ENCODE measurements around the gene RABL2A. TPM values are rescaled to one million over a fixed set of nuclear protein-coding genes. Genes with fewer than 3 reads are reported as not detected.
"Not testable (repeated sequence)": the region's sequence is repeated elsewhere in the genome, so short reads cannot be mapped to it uniquely, and the experiment has no call there.

RABL2A gene
- total RNA-seq, 1 experiment from 2014 or later, result 4.5 TPM

GRCh38 chr2:113609822-113610221 lies 17.2 kb upstream of the RABL2A start:
- not testable (repeated sequence) for DNase-seq (ENCODE audit: low spot score)

- DNase-seq (ENCODE audit: low spot score), result not testable (repeated sequence)
These were observed 6.1 kb upstream of the RABL2A start for GRCh38 chr2:113621002-113621401.

- DNase-seq (ENCODE audit: low spot score), result not testable (repeated sequence)
These were observed 1.2 kb upstream of the RABL2A start for GRCh38 chr2:113625906-113626305.

- DNase-seq (ENCODE audit: low spot score), result not testable (repeated sequence)
These were observed 5.8 kb downstream of the RABL2A start for GRCh38 chr2:113632849-113633345.

GRCh38 chr2:113635358-113635757 lies 8.3 kb downstream of the RABL2A start:
- not testable (repeated sequence) for DNase-seq (ENCODE audit: low spot score)

- DNase-seq (ENCODE audit: low spot score), result not testable (repeated sequence)
These were observed 9.2 kb downstream of the RABL2A start for GRCh38 chr2:113636226-113636625.

- DNase-seq (ENCODE audit: low spot score), result not testable (repeated sequence)
These were observed 11.0 kb downstream of the RABL2A start for GRCh38 chr2:113638084-113638483.

GRCh38 chr2:113646217-113646616 lies 19.2 kb downstream of the RABL2A start:
- DNase-seq (ENCODE audit: low spot score), result not testable (repeated sequence)

- not testable (repeated sequence) for DNase-seq (ENCODE audit: low spot score)
These were observed 24.1 kb downstream of the RABL2A start for GRCh38 chr2:113650834-113651815.

GRCh38 chr2:113652599-113652998 lies 25.5 kb downstream of the RABL2A start:
- DNase-seq (ENCODE audit: low spot score), result not testable (repeated sequence)

GRCh38 chr2:113656031-113656624 lies 29.1 kb downstream of the RABL2A start:
- not testable (repeated sequence) for DNase-seq (ENCODE audit: low spot score)

- not testable (repeated sequence) for DNase-seq (ENCODE audit: low spot score)
These were observed 30.7 kb downstream of the RABL2A start for GRCh38 chr2:113657735-113658134.

GRCh38 chr2:113663285-113664060 lies 36.4 kb downstream of the RABL2A start:
- not testable (repeated sequence) for DNase-seq (ENCODE audit: low spot score)

- DNase-seq (ENCODE audit: low spot score), result not testable (repeated sequence)
These were observed 37.9 kb downstream of the RABL2A start for GRCh38 chr2:113664761-113665533.

- DNase-seq (ENCODE audit: low spot score), result not testable (repeated sequence)
These were observed 41.9 kb downstream of the RABL2A start for GRCh38 chr2:113669013-113669412.

GRCh38 chr2:113672326-113672932 lies 45.4 kb downstream of the RABL2A start:
- no peak for DNase-seq (ENCODE audit: low spot score)

- DNase-seq (ENCODE audit: low spot score), result no peak
These were observed 48.8 kb downstream of the RABL2A start for GRCh38 chr2:113675875-113676274.

GRCh38 chr2:113676623-113677266 lies 49.7 kb downstream of the RABL2A start:
- no peak for DNase-seq (ENCODE audit: low spot score)

GRCh38 chr2:113677330-113677729 lies 50.3 kb downstream of the RABL2A start:
- DNase-seq (ENCODE audit: low spot score), result no peak

- DNase-seq (ENCODE audit: low spot score), result no peak
These were observed 52.4 kb downstream of the RABL2A start for GRCh38 chr2:113679457-113679856.

Data from H4 (cell line).